Mesothelial cell of epicardium (in vitro differentiated cells): ENCODE data around the gene GRID2. TPM values are rescaled to one million over a fixed set of nuclear protein-coding genes. Genes with fewer than 3 reads are reported as not detected.

Source experiments
- DNase-seq, 2 experiments: peaks; one replicate each; pipeline ENCODE4 v3.0.0; 2021; ENCODE audit warnings: low spot score in 2 of 2; ENCODE audit not compliant: unreplicated experiment in 2 of 2
- H3K27ac Mint-ChIP-seq: 2 replicates; pipeline ENCODE4 v1.8.0; 2021; ENCODE audit warnings: mixed read lengths
- H3K27me3 Mint-ChIP-seq: 2 replicates; pipeline ENCODE4 v1.8.0; 2021; ENCODE audit warnings: low read depth, mixed read lengths
- H3K36me3 Mint-ChIP-seq: 2 replicates; pipeline ENCODE4 v1.8.0; 2021; ENCODE audit warnings: mixed read lengths
- H3K4me1 Mint-ChIP-seq: 2 replicates; pipeline ENCODE4 v1.8.0; 2021; ENCODE audit warnings: mixed read lengths
- H3K4me3 Mint-ChIP-seq: 2 replicates; pipeline ENCODE4 v1.8.0; 2021; ENCODE audit warnings: mild to moderate bottlenecking, moderate library complexity, mixed read lengths
- H3K9me3 Mint-ChIP-seq: 2 replicates; pipeline ENCODE4 v1.8.0; 2021; ENCODE audit warnings: mixed read lengths
- total RNA-seq: library from RNA; stranded (reverse); gene quantifications from 3 replicates; pipeline ENCODE4 v1.2.1, GENCODE V29; 2021
- TF ChIP-seq, protein P1 (sequence below): fragments of 200-600 bp; sonication (generic); IDR thresholded peaks from one replicate; pipeline ENCODE4 v1.5.0; 2021; ENCODE audit warnings: antibody characterized with exemption; ENCODE audit not compliant: unreplicated experiment

GRID2 gene
- total RNA-seq, 1 donor from 2014 or later, result 3.1 TPM

GRCh38 chr4:93578942-93579341 lies 1275.2 kb downstream of the GRID2 start:
- no peaks in the 10 kb centered on the region for H3K27me3 Mint-ChIP-seq
- H3K4me1 Mint-ChIP-seq, result no peaks in the 10 kb centered on the region
- no peak overlapping the region for H3K27ac Mint-ChIP-seq
- H3K9me3 Mint-ChIP-seq, result peaks cover 8% of the 10 kb centered on the region
- TF ChIP-seq, protein P1, sequence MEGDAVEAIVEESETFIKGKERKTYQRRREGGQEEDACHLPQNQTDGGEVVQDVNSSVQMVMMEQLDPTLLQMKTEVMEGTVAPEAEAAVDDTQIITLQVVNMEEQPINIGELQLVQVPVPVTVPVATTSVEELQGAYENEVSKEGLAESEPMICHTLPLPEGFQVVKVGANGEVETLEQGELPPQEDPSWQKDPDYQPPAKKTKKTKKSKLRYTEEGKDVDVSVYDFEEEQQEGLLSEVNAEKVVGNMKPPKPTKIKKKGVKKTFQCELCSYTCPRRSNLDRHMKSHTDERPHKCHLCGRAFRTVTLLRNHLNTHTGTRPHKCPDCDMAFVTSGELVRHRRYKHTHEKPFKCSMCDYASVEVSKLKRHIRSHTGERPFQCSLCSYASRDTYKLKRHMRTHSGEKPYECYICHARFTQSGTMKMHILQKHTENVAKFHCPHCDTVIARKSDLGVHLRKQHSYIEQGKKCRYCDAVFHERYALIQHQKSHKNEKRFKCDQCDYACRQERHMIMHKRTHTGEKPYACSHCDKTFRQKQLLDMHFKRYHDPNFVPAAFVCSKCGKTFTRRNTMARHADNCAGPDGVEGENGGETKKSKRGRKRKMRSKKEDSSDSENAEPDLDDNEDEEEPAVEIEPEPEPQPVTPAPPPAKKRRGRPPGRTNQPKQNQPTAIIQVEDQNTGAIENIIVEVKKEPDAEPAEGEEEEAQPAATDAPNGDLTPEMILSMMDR, result no peak
- DNase-seq, result no peak
- H3K36me3 Mint-ChIP-seq, result no peaks in the 10 kb centered on the region
- H3K4me3 Mint-ChIP-seq, result no peak overlapping the region

GRCh38 chr4:93605163-93605562 lies 1301.4 kb downstream of the GRID2 start:
- no peak overlapping the region for H3K27ac Mint-ChIP-seq
- TF ChIP-seq, protein P1, result no peak
- H3K9me3 Mint-ChIP-seq, result peaks cover 19% of the 10 kb centered on the region
- no peaks in the 10 kb centered on the region for H3K27me3 Mint-ChIP-seq
- no peak overlapping the region for H3K4me3 Mint-ChIP-seq
- DNase-seq, result no peak
- peaks cover 2% of the 10 kb centered on the region for H3K36me3 Mint-ChIP-seq
- peaks cover 3% of the 10 kb centered on the region for H3K4me1 Mint-ChIP-seq

- H3K27ac Mint-ChIP-seq, result no peak overlapping the region
- no peaks in the 10 kb centered on the region for H3K9me3 Mint-ChIP-seq
- no peak for DNase-seq
Measured at GRCh38 chr4:93617606-93618005, 1313.8 kb downstream of the GRID2 start.

DNA sequence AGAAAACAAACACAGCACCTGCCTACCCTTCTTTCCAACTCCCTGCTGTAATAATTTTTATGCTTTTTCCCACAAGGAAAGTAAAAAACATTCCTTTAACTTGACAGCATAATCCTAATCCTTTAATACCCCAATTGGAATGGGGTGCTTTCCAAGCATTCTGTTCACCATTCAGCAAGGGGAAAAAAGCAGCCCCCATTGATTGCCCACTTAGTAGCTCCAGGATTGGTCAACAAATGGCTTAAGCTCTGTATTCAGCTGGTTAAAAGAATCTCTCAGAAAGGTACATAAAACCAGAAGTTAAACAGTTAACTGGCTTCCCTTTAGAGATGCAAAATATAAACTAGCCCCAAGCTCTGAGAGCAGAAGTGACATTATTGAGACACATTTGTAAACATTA lies 1330.0 kb downstream of the GRID2 start:
- Mint-ChIP-seq H3K9me3 (peaks cover 7% of the 10 kb centered on the region), H3K4me1 (peaks cover 15% of the 10 kb centered on the region), H3K27ac (no peak overlapping the region), H3K36me3 (peaks cover 5% of the 10 kb centered on the region), H3K4me3 (no peak overlapping the region), H3K27me3 (no peaks in the 10 kb centered on the region)
- no peak for DNase-seq
- TF ChIP-seq, protein P1, result no peak

More at GRCh38 chr4:93617606-93618005, 1313.8 kb downstream of the GRID2 start:
- no peaks in the 10 kb centered on the region for H3K36me3 Mint-ChIP-seq
- TF ChIP-seq, protein P1, result no peak
- H3K27me3 Mint-ChIP-seq, result no peaks in the 10 kb centered on the region
- H3K4me1 Mint-ChIP-seq, result no peaks in the 10 kb centered on the region
- H3K4me3 Mint-ChIP-seq, result no peak overlapping the region

- peaks cover 15% of the 10 kb centered on the region for H3K4me1 Mint-ChIP-seq
- H3K27ac Mint-ChIP-seq, result no peak overlapping the region
- no peaks in the 10 kb centered on the region for H3K27me3 Mint-ChIP-seq
- H3K36me3 Mint-ChIP-seq, result peaks cover 5% of the 10 kb centered on the region
- no peak overlapping the region for H3K4me3 Mint-ChIP-seq
- TF ChIP-seq, protein P1, result no peak
- peaks cover 7% of the 10 kb centered on the region for H3K9me3 Mint-ChIP-seq
- DNase-seq, result no peak
Measured at GRCh38 chr4:93635943-93636342, 1332.2 kb downstream of the GRID2 start.

GRCh38 chr4:93645120-93645519 lies 1341.4 kb downstream of the GRID2 start:
- Mint-ChIP-seq H3K4me1 (no peaks in the 10 kb centered on the region), H3K36me3 (no peaks in the 10 kb centered on the region), H3K27ac (no peak overlapping the region), H3K27me3 (no peaks in the 10 kb centered on the region), H3K4me3 (no peak overlapping the region), H3K9me3 (no peaks in the 10 kb centered on the region)
- TF ChIP-seq, protein P1, result no peak
- no peak for DNase-seq
